Epidermal melanocyte (primary cell): Measurements from ENCODE around the gene CCT5.
"Not testable (repeated sequence)": the region's sequence is repeated elsewhere in the genome, so short reads cannot be mapped to it uniquely, and the experiment has no call there.

Source experiments
- DNase-seq: peaks from one replicate; pipeline ENCODE4 v3.0.0; 2011; ENCODE audit warnings: low spot score; ENCODE audit not compliant: insufficient read length

Gene CCT5

GRCh38 chr5:10276691-10277090 lies 26.6 kb downstream of the CCT5 start:
- no peak for DNase-seq

GRCh38 chr5:10277773-10278630 lies 27.9 kb downstream of the CCT5 start:
- DNase-seq, result no peak

GRCh38 chr5:10278658-10279279 lies 28.7 kb downstream of the CCT5 start:
- no peak for DNase-seq

GRCh38 chr5:10279328-10279727 lies 29.2 kb downstream of the CCT5 start:
- no peak for DNase-seq

GRCh38 chr5:10279925-10280720 lies 30.0 kb downstream of the CCT5 start:
- DNase-seq, result no peak

GRCh38 chr5:10283927-10284635 lies 34.0 kb downstream of the CCT5 start:
- DNase-seq, result peak; percentile 78

- DNase-seq, result not testable (repeated sequence)
Measured at GRCh38 chr5:10285362-10285761, 35.3 kb downstream of the CCT5 start.

- no peak for DNase-seq
Measured at GRCh38 chr5:10286162-10286861, 36.2 kb downstream of the CCT5 start.

- no peak for DNase-seq
Measured at GRCh38 chr5:10286862-10287227, 36.8 kb downstream of the CCT5 start.

- no peak for DNase-seq
Measured at GRCh38 chr5:10288592-10289219, 38.6 kb downstream of the CCT5 start.

GRCh38 chr5:10289353-10289752 lies 39.3 kb downstream of the CCT5 start:
- no peak for DNase-seq

GRCh38 chr5:10289991-10290390 lies 39.9 kb downstream of the CCT5 start:
- no peak for DNase-seq

GRCh38 chr5:10290438-10290837 lies 40.4 kb downstream of the CCT5 start:
- DNase-seq, result no peak

- DNase-seq, result no peak
Measured at GRCh38 chr5:10291692-10292339, 41.7 kb downstream of the CCT5 start.

- no peak for DNase-seq
Measured at GRCh38 chr5:10293907-10294662, 44.0 kb downstream of the CCT5 start.

GRCh38 chr5:10295619-10296326 lies 45.7 kb downstream of the CCT5 start:
- no peak for DNase-seq

GRCh38 chr5:10297646-10298204 lies 47.6 kb downstream of the CCT5 start:
- no peak for DNase-seq

- DNase-seq, result no peak
Measured at GRCh38 chr5:10300246-10300645, 50.2 kb downstream of the CCT5 start.
